ENCODE results near the gene TGFBR3L. TPM values are rescaled to one million over a fixed set of nuclear protein-coding genes. Genes with fewer than 3 reads are reported as not detected.

Gene TGFBR3L
- total and polyA plus RNA-seq, 2 of the 8 experiments (the other 6 are each of a cell fraction or from before 2014, with no cell fraction given) = 3.1 to 3.7 TPM

DNA sequence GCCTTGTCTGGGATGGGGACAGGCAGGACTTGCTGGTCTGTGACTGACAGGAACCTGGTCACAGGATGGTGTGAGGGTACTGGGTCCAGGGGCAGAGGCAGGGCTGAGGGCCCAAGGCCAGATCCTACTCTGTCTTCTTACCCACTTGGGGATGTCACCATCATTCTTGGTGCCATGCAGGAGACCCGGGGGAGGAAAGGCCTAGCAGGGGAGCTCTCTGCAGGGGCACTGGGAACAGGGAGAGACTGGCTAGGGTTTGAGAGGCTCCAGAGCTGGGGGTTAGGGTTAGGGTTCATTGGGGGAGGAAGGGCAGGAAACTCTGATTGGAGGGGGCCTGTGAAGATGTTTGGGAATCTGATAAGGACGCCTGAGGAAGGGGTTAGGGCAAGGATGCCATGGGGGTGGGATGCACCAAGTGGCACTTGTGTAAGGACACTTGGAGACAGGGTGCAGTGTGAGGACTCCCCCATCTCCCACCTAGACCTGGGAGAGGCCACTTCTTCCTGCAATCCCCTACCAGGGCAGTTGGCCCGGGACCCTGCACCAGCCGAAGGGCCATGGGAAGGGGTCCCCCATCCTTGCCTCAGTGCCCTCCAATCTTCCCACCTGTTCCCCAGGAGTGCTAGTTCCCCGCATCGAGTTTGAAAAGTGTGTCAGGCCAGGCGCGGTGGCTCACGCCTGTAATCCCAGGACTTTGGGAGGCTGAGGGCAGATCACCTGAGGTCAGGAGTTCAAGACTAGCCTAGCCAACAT is 47.4 kb upstream of the TGFBR3L start:
- Histone ChIP-seq H3K79me1 (ENCODE audit: low read depth, low read length) (no peaks in the 10 kb centered on the region), H3K4me2 (ENCODE audit: insufficient read depth in 1 of 2, low read depth in 2 of 2, low read length in 2 of 2) (no peak overlapping the region; a peak in 1 of 4 replicates), H3K4me1 (replicated peaks in 1 of 4; ENCODE audit: control insufficient read depth in 3 of 4, insufficient read depth in 4 of 4, low read length in 3 of 4) (peaks cover 0 to 30% (median 15%) of the 10 kb centered on the region in 4 experiments; a peak in 5 of 7 replicates), H3K36me3 (ENCODE audit: control insufficient read depth in 2 of 4, insufficient read depth in 4 of 4, low read length in 3 of 4) (no peaks in the 10 kb centered on the region), H3K23ac (ENCODE audit: insufficient read length) (no peak overlapping the region), H4K5ac (ENCODE audit: insufficient read length, low read depth, low read length) (no peak overlapping the region), H2BK120ac (replicated peaks; ENCODE audit: low read depth, low read length) (no peak overlapping the region), H2BK15ac (ENCODE audit: low read length) (0 out of 2 replicates have a peak overlapping the region, but pooled peaks have one; percentile 75), H3K9ac (replicated peaks in 1 of 4; ENCODE audit: extremely low read depth in 1 of 4, low read depth in 3 of 4, low read length in 3 of 4) (no peak overlapping the region), H4K8ac (ENCODE audit: extremely low read depth, insufficient read depth, low read length) (no peak overlapping the region), H2AK5ac (ENCODE audit: low read depth, low read length) (no peak overlapping the region), H4K91ac (replicated peaks; ENCODE audit: insufficient read length, low read length) (no peak overlapping the region), H3K18ac (ENCODE audit: extremely low read depth, low read length) (no peak overlapping the region), H3K4me3 (ENCODE audit: extremely low read depth in 1 of 4, insufficient read depth in 2 of 4, low read depth in 3 of 4, low read length in 4 of 4) (no peak overlapping the region), H3K56ac (replicated peaks; ENCODE audit: insufficient read length, low read depth, low read length) (no peak overlapping the region), H2AFZ (ENCODE audit: low read length) (no peak overlapping the region), H4K20me1 (replicated peaks in 1 of 2; ENCODE audit: control insufficient read depth in 1 of 2, insufficient read depth in 2 of 2, low read length in 2 of 2) (peaks cover 2 to 11% of the 10 kb centered on the region in 2 experiments), H3K79me2 (ENCODE audit: control insufficient read depth in 1 of 2, insufficient read depth in 2 of 2, low read length in 2 of 2) (no peaks in the 10 kb centered on the region), H2BK5ac (ENCODE audit: low read depth, low read length) (0 out of 2 replicates have a peak overlapping the region, but pooled peaks have one; percentile 66), H3K27me3 (replicated peaks in 1 of 4; ENCODE audit: control insufficient read depth in 3 of 4, extremely low read depth in 1 of 4, insufficient read depth in 3 of 4, low read length in 3 of 4) (peaks cover 8 to 35% (median 25%) of the 10 kb centered on the region in 4 experiments), H3K14ac (ENCODE audit: insufficient read length) (no peak overlapping the region), H3K27ac (ENCODE audit: low read depth, low read length) (no peak overlapping the region), H3K9me3 (ENCODE audit: insufficient read depth in 2 of 2, low read depth in 1 of 2, low read length in 1 of 2) (no peaks in the 10 kb centered on the region), H2BK12ac (ENCODE audit: low read depth, low read length) (peak overlapping the region; percentile 50; the same call in 1 of the 2 replicates), H2BK20ac (ENCODE audit: low read length) (no peak overlapping the region), H3K23me2 (ENCODE audit: low read depth, low read length) (peaks cover 13% of the 10 kb centered on the region; the same call in 1 of the 2 replicates), H3K4ac (replicated peaks; ENCODE audit: insufficient read length, low read depth, low read length) (peak overlapping the region; percentile 66)
- POLR2A ChIA-PET (ENCODE audit: partially characterized antibody) = interaction anchor here (0.7 to 10.5 kb wide), 3 partner anchors 9 to 52 kb away, joined by 4 to 106 read pairs (median 14); partner anchors contain the start of genes SNAPC2 and TGFBR3L
- FAIRE-seq (no peak), DNase-seq (ENCODE audit: low read depth in 1 of 2, low spot score in 2 of 2) (no peak)
- 94% methylated on average over 9 of the region's 9 CpGs; no CpG with 5 or more reads in 1 of the 2 experiments for WGBS, 2 experiments (ENCODE audit: extremely low coverage in 1 of 2, insufficient coverage in 1 of 2, insufficient read length in 1 of 2, insufficient replicate concordance in 2 of 2, low coverage in 1 of 2, low lambda C conversion rate in 2 of 2, missing lambda C conversion rate in 1 of 2)
- CTCF ChIA-PET (ENCODE audit: partially characterized antibody) = interaction anchor here (1.7 to 11.2 kb wide), 2 partner anchors 34 to 52 kb away, joined by 3 to 112 read pairs; partner anchors contain the start of genes SNAPC2 and TGFBR3L
- TF ChIP-seq CBX8 (IDR thresholded peaks at IDR 0.05; ENCODE audit: borderline replicate concordance, low read depth, low read length) (no peak), KDM5A (IDR thresholded peaks at IDR 0.05; ENCODE audit: low read length) (no peak), EGR1 (IDR thresholded peaks at IDR 0.05; ENCODE audit: borderline replicate concordance, low read depth, low read length) (no peak)

Measured in H1 (cell line).